Erythroblast (primary cell): ENCODE measurements around the gene ELK3.

Source experiments
- GATA1 ChIP-seq: IDR thresholded peaks from 2 replicates; pipeline ENCODE4 v1.6.1; 2011; ENCODE audit warnings: low read depth, mild to moderate bottlenecking, control low read depth, low read length, moderate library complexity
- POLR2A ChIP-seq: IDR thresholded peaks from 2 replicates; pipeline ENCODE4 v1.6.1; 2011; ENCODE audit warnings: mild to moderate bottlenecking, low read length

DNA sequence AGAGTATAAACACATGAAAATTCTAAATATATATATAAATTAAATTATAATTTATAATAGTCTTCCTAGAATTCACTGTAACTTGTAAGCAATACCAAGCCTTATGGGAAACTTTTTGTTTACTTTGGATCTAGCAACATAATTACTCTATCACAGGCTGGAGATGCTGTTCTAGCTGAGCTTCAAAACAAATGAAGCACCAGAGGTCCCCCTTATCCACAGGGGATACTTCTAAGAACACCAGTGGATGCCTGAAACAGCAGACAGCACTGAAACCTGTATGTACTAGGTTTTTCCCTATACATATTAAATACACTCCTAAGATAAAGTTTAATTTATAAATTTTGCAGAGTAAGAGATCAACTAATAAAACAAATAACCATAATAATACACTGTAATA, 109.5 kb downstream of the ELK3 start:
- TF ChIP-seq POLR2A, result no peak
- no peak for TF ChIP-seq GATA1
